ENCODE measurements around the gene FKBP3. TPM values are rescaled to one million over a fixed set of nuclear protein-coding genes. Genes with fewer than 3 reads are reported as not detected.

Gene FKBP3
- polyA plus RNA-seq (2011; rRNA removed) = 55.3 and 105 TPM in 2 replicates
- polyA minus RNA-seq (2011; rRNA and poly(A)+ RNA removed) = 7.2 and 14.2 TPM in 2 replicates

DNA sequence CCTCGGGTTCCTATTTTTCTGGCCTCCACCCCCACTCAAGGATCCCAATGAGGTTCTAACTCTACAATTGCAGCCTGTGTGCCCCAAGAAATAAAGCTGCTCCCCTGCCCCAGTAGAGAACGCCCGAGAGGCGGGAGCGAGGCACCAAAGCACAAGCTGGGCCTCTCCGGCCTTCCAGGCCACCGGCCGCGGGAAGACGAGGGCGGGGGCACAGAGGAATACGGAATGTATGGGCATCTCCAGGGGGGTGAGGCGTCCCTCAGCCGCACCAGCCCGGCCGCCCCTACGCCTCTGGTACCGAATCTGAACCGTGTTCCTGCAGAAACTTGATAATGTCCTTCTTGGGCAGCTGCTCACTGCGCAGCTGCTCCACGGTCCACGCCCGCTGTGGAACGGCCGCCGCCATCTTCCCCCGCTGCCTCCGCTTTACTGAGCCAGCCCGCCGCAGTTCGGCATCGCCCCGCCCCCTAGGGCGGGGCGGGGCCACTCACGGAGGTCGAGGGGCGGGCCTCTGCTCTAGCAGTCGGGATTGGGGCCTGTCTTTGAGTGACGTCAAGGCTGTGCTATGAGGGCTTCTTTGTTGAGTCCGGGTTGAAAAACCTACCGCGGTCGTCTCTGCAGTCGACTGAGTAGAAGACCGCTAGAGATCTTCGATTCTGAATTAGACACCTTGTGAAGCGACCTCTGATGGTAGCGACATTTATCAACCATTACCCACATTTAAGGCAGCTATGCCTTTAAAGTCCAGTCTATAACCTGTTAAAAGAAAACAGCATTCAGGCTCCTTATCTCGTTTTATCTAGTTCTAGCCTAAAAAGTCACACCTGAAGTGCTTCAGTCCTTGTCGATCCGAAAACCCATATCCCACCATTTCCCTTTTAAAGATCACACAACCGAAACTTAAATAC, at the start of gene FKBP3:
FKBP3 (minus strand) TSS at position 431 of the 908 bp plus-strand sequence; CDS start at position 406, 25 bp downstream.
- ChIA-PET CTCF (interaction anchor here (0.7 to 1.6 kb wide), 4 partner anchors 17 to 281 kb away, joined by 3 to 10 read pairs (median 4); no protein-coding TSS in a partner anchor), POLR2A (interaction anchor here (0.5 to 1.0 kb wide), 4 partner anchors 13 to 172 kb away, joined by 3 to 9 read pairs (median 4); partner anchors contain the start of genes KLHL28, MIS18BP1 and TOGARAM1)
- peak within 1 kb of the TSS; percentile 72 for H3K27ac ChIP-seq (ENCODE audit: low read depth, low read length)
- TF ChIP-seq, protein P1, sequence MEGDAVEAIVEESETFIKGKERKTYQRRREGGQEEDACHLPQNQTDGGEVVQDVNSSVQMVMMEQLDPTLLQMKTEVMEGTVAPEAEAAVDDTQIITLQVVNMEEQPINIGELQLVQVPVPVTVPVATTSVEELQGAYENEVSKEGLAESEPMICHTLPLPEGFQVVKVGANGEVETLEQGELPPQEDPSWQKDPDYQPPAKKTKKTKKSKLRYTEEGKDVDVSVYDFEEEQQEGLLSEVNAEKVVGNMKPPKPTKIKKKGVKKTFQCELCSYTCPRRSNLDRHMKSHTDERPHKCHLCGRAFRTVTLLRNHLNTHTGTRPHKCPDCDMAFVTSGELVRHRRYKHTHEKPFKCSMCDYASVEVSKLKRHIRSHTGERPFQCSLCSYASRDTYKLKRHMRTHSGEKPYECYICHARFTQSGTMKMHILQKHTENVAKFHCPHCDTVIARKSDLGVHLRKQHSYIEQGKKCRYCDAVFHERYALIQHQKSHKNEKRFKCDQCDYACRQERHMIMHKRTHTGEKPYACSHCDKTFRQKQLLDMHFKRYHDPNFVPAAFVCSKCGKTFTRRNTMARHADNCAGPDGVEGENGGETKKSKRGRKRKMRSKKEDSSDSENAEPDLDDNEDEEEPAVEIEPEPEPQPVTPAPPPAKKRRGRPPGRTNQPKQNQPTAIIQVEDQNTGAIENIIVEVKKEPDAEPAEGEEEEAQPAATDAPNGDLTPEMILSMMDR (IDR thresholded peaks at IDR 0.05; ENCODE audit: low read depth, low read length) = peak; percentile 24; the same call in 1 of the 2 replicates
- H3K4me3 ChIP-seq (ENCODE audit: low read depth, low read length) = peak within 1 kb of the TSS; percentile 92
- no peaks in the 10 kb centered on the region for H3K27me3 ChIP-seq (ENCODE audit: control insufficient read depth, insufficient read depth, low read length)
- no peaks in the 10 kb centered on the region for H3K9me3 ChIP-seq (ENCODE audit: control insufficient read depth, insufficient read depth, low read length)
- peak; percentile 97 for DNase-seq (ENCODE audit: low read depth, low spot score)

DNA sequence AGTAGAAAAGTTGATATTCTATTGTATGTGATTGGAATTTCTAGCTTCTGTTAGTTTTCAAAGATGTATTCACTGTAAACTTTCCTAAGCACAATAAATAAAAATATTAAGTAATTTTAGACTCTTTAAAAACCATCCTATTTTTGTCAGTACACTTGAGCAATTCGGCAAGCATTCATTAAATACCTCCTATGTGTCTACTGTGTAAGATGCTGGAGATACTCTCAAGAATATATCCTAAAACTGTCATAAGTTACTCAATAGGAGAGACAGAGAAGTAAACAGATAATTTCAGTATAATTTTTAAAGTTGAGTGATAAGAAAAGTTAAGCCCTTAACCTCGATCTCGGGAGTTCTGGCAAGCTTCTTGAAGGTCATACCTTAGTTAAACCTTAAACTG, 47.5 kb upstream of the FKBP3 start:
- Histone ChIP-seq H3K4me3 (ENCODE audit: low read depth, low read length) (no peak overlapping the region), H3K27me3 (ENCODE audit: control insufficient read depth, insufficient read depth, low read length) (no peaks in the 10 kb centered on the region), H3K27ac (ENCODE audit: low read depth, low read length) (no peak overlapping the region), H3K9me3 (ENCODE audit: control insufficient read depth, insufficient read depth, low read length) (no peaks in the 10 kb centered on the region)
- POLR2A ChIA-PET = no interaction called here
- DNase-seq (ENCODE audit: low read depth, low spot score) = no peak
- CTCF ChIA-PET = no interaction called here
- TF ChIP-seq, protein P1 (IDR thresholded peaks at IDR 0.05; ENCODE audit: low read depth, low read length) = no peak

DNA sequence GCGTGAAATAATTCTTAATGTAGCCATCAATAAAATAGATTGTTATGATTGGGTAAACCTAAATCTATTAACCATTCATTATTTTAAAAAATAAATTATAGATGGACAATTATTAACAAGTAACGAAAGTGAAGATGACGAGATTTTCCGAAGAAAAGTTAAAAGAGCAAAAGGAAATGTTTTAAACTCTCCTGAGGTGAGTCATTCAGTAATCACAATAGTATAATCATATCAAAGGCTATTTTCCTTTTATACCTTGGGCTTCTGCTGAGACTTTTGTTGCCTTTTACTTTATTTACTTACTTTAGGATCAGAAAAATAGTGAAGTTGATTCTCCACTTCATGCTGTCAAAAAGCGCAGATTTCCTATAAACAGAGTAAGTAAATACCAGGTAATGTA, 47.0 kb upstream of the FKBP3 start:
- DNase-seq (ENCODE audit: low read depth, low spot score) = no peak
- no peak overlapping the region for H3K27ac ChIP-seq (ENCODE audit: low read depth, low read length)
- TF ChIP-seq, protein P1 (IDR thresholded peaks at IDR 0.05; ENCODE audit: low read depth, low read length) = no peak
- H3K9me3 ChIP-seq (ENCODE audit: control insufficient read depth, insufficient read depth, low read length) = no peaks in the 10 kb centered on the region
- ChIA-PET CTCF (no interaction called here), POLR2A (no interaction called here)
- H3K27me3 ChIP-seq (ENCODE audit: control insufficient read depth, insufficient read depth, low read length) = no peaks in the 10 kb centered on the region
- H3K4me3 ChIP-seq (ENCODE audit: low read depth, low read length) = no peak overlapping the region

DNA sequence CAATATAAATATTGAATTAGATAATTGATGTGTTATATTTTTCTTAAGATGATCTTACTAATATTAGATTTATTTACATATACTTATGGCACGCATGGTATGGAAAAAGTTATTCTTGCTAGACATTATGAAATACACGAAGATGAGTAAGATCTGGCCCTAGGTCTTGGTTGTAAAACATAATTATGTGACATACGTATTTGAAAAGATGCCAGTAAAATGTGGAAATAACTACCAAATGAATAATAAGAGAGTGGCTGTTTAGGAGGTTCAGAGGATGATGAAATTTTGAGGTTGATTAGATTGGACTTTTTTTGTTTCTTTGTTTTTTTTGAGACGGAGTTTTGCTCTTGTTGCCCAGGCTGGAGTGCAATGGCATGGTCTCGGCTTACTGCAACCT, 42.8 kb upstream of the FKBP3 start:
- Histone ChIP-seq H3K9me3 (ENCODE audit: control insufficient read depth, insufficient read depth, low read length) (no peaks in the 10 kb centered on the region), H3K4me3 (ENCODE audit: low read depth, low read length) (no peak overlapping the region), H3K27me3 (ENCODE audit: control insufficient read depth, insufficient read depth, low read length) (no peaks in the 10 kb centered on the region), H3K27ac (ENCODE audit: low read depth, low read length) (peak overlapping the region; percentile 54)
- POLR2A ChIA-PET = no interaction called here
- TF ChIP-seq, protein P1 (IDR thresholded peaks at IDR 0.05; ENCODE audit: low read depth, low read length) = no peak
- CTCF ChIA-PET = no interaction called here
- peak; percentile 56 for DNase-seq (ENCODE audit: low read depth, low spot score)

DNA sequence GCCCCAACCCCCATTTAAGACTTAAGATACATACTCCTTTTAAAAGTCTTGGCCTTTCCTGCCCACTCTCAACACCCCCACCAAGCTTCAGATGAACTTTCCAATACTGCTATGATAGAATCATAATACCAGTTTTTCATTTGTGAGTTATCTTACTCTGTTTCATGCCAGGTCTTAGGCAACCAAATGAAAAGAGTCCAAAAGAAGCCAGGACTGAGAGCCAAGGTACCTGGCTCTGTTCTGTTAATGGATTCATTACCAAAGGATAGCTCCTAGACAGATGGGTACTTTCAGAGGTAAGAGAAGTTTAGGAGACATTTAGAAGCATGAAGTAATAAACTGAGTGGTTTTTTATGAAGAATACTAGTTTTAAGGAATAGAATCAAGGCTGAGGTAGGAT, 35.6 kb upstream of the FKBP3 start:
- DNase-seq (ENCODE audit: low read depth, low spot score) = no peak
- Histone ChIP-seq H3K27me3 (ENCODE audit: control insufficient read depth, insufficient read depth, low read length) (no peaks in the 10 kb centered on the region), H3K9me3 (ENCODE audit: control insufficient read depth, insufficient read depth, low read length) (no peaks in the 10 kb centered on the region), H3K27ac (ENCODE audit: low read depth, low read length) (no peak overlapping the region), H3K4me3 (ENCODE audit: low read depth, low read length) (no peak overlapping the region)
- ChIA-PET CTCF (interaction anchor here (0.6 kb wide), 1 partner anchor 27 kb away, joined by 4 read pairs; no protein-coding TSS in a partner anchor), POLR2A (interaction anchor here (0.7 kb wide), 1 partner anchor 73 kb away, joined by 5 read pairs; no protein-coding TSS in a partner anchor)
- TF ChIP-seq, protein P1 (IDR thresholded peaks at IDR 0.05; ENCODE audit: low read depth, low read length) = no peak

Measured in AG04450 (cell line).